GM12872 (cell line): ENCODE results near the gene HOXC5.

Source experiments
- TF ChIP-seq, protein P1 (sequence below): IDR thresholded peaks from 3 replicates; pipeline ENCODE4 v1.5.1; 2011; ENCODE audit warnings: low read depth, mild to moderate bottlenecking, low read length, moderate library complexity; ENCODE audit not compliant: insufficient read depth

The HOXC5 gene

DNA sequence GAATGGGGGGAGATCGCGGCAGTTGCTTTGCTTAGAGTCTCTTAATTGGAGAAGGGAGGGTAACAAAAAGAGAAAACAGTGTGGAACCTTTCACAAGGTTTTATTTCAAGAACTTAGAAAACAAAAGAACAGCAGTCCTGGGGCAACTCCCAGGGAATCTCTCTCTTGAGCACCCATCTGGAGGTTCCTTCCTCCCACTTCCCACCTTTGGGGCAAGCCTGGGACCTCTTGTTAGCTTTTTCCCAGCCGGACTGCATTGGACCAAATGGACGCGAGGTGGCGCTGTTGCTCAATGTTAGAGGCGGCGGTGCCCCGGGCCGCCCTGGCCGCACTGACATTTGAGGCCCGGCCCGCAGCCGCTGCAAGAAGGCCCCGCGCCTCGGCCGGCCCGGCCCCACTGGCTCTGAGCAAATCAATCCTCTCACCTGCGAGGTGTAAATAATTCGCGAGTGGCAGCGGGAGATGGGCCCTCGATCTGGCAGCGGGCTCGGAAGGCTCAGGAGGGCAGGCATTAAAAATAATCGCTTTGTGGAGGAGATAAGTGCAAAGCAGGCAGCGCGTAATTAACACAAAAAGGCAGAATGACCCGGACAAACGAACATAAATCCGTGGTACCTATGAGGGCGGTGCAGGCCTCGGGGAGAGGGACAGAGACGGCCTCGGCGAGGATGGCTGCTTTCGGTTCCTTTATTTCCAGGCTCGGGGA is 26.8 kb upstream of the HOXC5 start:
- TF ChIP-seq, protein P1, sequence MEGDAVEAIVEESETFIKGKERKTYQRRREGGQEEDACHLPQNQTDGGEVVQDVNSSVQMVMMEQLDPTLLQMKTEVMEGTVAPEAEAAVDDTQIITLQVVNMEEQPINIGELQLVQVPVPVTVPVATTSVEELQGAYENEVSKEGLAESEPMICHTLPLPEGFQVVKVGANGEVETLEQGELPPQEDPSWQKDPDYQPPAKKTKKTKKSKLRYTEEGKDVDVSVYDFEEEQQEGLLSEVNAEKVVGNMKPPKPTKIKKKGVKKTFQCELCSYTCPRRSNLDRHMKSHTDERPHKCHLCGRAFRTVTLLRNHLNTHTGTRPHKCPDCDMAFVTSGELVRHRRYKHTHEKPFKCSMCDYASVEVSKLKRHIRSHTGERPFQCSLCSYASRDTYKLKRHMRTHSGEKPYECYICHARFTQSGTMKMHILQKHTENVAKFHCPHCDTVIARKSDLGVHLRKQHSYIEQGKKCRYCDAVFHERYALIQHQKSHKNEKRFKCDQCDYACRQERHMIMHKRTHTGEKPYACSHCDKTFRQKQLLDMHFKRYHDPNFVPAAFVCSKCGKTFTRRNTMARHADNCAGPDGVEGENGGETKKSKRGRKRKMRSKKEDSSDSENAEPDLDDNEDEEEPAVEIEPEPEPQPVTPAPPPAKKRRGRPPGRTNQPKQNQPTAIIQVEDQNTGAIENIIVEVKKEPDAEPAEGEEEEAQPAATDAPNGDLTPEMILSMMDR = peak; percentile 86

DNA sequence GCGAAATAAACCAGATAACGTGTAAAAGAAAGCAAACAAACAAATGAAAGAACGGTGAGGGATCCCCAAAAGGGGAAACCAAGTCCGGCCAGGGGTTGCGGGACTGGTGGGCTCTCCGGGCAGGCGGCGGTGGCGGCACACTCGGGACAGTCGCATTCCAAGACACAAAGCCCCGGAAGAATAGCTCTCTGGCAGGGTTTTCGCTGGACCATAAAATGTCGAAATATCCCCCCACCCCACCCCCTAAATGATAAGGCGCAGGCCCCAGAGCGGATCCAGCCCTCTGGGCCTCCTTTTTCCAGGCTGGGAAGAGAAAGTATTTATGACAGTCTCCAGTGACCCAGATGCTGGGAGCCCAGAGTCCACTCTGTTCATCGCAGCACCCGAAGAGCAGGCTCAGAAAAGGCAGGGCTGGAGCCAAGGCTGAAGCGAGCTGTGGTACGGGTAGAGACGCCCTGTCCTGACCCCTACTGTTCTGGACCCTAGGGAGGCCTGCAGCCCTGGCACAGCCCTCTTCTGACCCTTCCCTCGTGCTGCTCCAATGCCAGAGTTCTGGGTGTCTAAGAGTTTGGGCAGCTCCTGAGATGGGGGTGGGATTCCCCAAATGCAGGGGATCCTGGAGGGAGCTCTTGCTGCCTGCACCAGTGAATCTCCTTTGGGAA is 26.2 kb upstream of the HOXC5 start:
- TF ChIP-seq, protein P1 = no peak

DNA sequence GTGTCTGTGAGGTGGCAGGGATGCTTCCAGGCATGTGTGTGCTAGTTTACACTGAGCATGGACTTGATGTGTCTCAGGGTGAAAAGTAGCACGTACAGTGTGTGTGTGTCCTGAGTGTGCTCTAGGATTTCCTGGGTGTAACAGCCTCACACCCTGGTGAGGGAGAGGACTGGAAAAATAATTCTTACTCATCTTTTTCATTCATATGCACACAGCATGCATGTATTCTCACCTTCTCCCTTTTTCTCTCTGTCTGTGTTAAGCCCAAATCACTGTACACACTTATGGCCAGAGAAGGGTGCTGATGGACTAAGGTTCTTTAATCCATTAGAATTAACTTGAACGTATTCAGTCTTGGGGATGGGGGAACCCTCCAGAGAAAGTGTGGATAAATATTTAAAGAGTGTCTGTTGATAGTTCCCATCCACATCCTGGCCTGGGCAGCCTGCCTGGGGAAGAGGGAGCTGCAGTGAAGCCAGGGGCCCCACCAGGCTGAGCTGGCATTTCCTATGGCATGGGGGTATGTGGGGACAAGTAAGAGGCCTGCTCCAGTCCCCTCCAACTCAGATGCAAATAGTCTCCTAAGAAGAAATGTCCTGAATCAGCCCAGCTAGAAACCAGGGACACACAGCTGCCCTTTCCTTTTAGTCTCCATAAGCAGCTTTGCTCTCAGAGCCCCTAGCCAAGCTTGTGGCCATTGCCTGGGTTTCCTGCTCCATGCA is 25.2 kb upstream of the HOXC5 start:
- TF ChIP-seq, protein P1 = no peak

DNA sequence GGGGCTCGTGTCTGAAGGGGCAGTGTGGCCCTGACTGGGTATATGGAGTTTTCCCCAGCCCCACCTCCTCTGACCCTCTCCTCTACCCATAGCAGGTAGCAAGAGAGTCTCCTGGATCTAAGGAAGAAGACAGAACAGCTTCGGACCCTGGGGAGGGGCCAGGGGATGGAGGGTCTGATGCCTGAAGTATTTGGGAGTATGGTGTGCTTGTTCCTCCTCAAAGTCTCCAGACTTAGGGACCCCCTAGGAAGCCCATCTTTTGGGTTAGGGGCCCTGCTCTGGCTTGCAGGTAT is 24.6 kb upstream of the HOXC5 start:
- TF ChIP-seq, protein P1 = no peak

DNA sequence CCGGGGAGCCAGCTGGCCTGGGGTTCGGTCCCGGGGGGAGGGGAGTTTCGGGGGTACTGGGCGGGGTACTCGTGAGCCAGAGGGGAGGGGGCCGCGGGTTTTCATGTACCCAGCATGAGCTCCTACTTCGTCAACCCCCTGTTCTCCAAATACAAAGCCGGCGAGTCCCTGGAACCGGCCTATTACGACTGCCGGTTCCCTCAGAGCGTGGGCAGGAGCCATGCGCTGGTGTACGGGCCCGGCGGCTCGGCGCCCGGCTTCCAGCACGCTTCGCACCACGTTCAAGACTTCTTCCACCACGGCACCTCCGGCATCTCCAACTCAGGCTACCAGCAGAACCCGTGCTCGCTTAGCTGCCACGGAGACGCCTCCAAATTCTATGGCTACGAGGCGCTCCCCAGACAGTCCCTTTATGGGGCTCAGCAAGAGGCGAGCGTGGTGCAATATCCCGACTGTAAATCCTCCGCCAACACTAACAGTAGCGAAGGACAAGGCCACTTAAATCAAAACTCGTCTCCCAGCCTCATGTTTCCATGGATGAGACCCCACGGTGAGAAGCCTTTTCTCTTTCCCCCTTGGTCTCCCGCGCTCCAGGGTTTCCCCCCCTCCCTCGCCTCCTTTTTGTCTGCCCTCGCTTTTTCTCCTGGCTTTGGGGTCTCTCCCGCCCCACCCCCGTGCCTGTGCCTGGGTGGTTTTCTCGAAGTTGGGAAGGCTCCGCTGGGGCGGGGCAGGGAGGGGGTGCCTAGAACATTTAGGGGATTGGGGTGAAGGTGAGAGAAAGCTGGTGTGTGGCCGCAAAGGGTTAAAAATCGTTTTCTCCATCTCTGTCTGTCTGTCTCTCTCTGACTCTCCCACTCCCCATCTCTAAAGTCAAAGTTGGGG is 23.4 kb upstream of the HOXC5 start:
- TF ChIP-seq, protein P1 = no peak

DNA sequence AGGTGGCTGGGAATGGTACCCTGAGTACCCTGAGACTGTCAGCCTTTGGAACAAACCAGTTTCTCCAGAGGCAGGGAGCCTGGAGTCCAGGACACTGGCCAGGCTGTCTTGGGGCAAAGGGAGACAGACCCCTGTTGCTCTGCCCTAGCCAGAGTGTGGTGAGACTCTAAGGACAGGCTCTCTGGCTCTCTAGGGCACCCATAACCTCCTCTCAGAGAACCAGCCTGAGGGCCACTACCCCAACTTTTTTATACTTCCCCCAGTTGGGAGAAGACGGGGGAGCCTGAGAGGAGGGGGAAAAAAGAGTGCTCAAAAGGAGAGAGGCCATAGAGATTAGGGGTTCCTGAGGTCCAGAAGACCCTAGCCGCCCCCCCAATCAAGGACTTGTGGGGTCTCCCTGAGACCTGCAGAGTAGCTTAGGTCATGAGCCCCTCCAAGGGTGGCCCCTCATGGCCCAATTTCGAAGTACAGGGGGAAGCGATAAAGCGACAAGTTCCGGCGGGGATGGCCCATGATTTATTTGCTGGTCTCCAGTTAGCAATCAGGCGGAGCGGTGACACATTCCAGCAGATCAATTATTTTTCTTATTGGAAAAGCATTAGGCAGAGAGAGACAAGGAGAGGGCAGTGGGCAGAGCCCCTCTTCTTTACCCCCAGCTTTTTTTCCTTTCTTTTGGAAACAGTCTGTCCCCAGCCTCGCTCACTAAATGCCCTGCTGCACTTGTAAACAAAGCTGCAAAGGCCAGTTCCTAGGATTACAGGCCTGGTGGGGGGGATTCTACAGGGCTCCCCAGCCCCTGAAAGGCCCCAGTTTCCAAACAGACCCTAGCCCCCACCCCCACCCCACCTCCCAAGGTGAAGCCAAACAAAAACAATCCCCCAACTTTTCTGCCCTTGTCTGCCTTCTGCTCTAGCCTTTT is 22.5 kb upstream of the HOXC5 start:
- TF ChIP-seq, protein P1 = no peak
